Epithelial cell of proximal tubule (primary cell): ENCODE measurements around the gene KDSR. TPM values are rescaled to one million over a fixed set of nuclear protein-coding genes. Genes with fewer than 3 reads are reported as not detected.

Experiments used
- DNase-seq: peaks from one replicate; pipeline ENCODE4 v3.0.0-alpha.2; 2011; ENCODE audit warnings: low read depth
- H3K4me3 ChIP-seq: 2 replicates; pipeline ENCODE4 v1.5.1; 2011; ENCODE audit warnings: low read depth, mild to moderate bottlenecking, low read length
- total RNA-seq: library from RNA; depleted of rRNA; stranded (reverse); fragments of >200 nt; gene quantifications from 2 replicates; pipeline ENCODE4 v1.2.3, GENCODE V29; 2015
- TF ChIP-seq, protein P1 (sequence below): conservative IDR thresholded peaks from 2 replicates; pipeline ENCODE4 v1.5.1; 2012; ENCODE audit warnings: low read depth, mild to moderate bottlenecking, low read length

The KDSR gene
- total RNA-seq, 1 donor from 2014 or later: 25.4 TPM

DNA sequence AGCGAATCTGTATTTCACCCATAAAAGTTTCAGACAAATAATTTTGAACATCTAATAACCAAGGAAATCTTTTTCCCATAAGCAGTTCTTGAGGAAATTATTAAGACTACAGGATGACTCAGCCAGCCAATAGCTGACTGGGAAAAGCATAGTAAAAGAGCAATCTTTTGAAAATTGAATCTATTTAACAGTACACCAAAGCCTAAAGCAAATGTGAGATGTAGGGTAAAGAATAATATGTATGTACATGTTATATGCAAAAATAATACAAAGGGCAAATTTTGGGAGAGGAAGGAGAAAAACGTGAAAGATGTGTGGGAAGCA is 12.6 kb upstream of the KDSR start:
- no peak for DNase-seq
- H3K4me3 ChIP-seq: no peak overlapping the region
- TF ChIP-seq, protein P1, sequence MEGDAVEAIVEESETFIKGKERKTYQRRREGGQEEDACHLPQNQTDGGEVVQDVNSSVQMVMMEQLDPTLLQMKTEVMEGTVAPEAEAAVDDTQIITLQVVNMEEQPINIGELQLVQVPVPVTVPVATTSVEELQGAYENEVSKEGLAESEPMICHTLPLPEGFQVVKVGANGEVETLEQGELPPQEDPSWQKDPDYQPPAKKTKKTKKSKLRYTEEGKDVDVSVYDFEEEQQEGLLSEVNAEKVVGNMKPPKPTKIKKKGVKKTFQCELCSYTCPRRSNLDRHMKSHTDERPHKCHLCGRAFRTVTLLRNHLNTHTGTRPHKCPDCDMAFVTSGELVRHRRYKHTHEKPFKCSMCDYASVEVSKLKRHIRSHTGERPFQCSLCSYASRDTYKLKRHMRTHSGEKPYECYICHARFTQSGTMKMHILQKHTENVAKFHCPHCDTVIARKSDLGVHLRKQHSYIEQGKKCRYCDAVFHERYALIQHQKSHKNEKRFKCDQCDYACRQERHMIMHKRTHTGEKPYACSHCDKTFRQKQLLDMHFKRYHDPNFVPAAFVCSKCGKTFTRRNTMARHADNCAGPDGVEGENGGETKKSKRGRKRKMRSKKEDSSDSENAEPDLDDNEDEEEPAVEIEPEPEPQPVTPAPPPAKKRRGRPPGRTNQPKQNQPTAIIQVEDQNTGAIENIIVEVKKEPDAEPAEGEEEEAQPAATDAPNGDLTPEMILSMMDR: no peak

DNA sequence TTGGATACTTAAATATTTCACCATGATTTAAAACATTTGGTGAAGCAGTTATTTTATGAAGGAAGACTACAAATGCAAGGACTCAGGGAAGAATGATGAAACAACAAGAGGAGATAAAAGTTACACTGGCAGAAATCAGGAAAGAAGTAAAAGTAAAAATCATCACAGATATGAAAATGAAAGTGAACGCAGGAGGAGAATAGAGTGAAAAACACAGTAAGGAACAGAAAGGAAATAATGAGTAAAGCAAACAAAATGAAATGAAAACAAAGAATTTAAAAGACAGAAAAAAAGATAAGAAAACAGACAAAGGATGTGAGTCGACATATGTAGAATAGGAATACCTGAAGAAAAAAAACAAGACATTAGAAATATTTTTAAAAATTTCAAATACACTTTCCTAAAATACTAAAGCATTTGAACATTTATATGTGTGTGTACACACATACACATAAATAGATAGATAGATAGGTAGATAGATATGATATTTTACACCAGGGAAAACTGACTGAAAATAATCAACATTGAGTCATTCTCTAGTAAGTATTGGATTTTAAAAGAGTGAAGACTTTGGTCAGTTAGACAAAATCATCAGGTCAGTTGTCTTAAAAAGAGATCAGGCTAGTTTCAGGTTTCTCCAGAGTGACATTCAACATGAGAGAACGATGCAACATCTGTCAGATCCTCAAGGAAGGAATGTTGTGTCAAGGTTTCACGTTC is 12.1 kb upstream of the KDSR start:
- H3K4me3 ChIP-seq: no peak overlapping the region
- no peak for DNase-seq
- TF ChIP-seq, protein P1: no peak

DNA sequence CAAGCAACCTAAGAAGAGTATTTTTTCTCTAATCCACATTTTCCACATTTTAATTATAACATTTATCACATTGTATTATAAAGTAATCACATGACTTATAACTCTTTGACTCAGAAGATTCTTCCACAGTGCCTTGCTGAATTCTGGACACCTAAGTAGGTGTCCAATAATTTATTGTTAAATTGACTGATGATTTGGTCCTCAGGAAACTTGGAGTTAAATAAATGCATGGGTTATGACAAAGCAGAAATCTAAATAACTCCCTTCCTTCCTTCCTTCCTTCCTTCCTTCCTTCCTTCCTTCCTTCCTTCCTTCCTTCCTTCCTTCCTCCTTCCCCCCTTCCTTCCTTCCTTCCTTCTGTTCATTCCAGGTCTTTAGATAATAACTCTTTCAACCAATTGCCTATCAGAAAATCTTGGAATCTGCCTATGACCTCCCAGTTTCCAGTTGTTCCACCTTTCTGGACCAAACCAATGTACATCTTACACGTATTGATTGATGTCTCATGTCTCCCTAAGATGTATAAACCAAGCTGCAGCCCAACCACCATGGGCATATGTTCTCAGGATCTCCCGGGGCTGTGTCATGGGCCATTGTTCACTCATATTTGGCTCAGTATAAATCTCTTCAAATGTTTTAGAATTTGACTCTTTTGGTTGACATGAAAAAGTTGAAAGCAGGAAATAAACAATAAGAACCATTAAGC is 10.4 kb upstream of the KDSR start:
- TF ChIP-seq, protein P1: no peak
- H3K4me3 ChIP-seq: no peak overlapping the region
- DNase-seq: no peak

DNA sequence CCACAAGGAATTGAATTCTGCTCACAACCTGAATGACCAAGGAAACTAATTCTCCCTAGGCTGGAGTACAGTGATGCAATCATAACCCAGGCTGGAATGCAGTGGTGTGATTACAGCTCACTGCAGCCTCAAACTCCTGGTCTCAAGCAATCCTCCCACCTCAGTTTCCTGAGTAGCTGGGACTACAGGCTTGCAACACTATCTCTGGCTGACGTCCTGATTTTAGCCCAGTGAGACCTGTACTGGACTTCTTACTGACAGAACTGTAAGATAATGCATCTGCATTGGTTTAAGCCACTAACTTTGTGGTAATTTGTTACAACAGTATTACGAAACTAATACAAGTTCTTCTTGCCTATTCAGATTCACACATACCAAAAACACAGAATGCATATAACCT is 9.5 kb upstream of the KDSR start:
- TF ChIP-seq, protein P1: no peak
- no peak for DNase-seq
- no peak overlapping the region for H3K4me3 ChIP-seq

DNA sequence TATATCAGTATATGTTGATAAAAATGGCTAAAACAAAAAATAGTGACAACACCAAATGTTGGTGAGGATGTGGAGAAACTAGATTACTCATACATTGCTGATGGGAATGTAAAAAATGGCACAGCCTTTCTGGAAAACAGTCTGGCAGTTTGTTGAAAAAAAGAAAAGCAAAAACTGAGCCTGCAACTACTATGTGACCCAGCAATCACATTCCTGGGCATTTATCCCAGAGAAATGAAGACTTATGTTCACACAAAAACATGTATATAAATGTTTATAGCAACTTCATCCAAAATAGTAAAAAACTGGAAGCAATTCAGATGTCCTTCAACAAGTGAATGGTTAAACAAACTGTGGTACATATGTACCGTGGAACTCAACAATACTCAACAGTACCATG is 7.5 kb upstream of the KDSR start:
- H3K4me3 ChIP-seq: no peak overlapping the region
- DNase-seq: no peak
- TF ChIP-seq, protein P1: no peak

DNA sequence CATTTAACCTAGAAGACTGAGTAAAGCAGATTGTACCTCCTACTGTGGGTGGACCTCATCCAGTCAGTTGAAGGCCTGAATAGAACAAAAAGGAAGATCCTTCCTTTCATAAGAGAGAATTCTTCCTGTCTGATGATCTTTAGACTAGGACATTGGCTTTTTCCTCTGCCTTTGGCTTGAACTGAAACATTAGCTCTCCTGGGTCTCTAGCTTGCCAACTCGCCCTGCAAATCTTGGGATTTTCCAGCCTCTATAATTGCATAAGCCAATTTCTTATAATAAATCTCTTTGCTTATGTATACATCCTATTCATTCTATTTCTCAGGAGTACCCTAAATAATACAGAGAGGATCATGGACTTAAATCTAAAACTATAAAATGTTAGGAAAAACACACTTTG is 6.2 kb upstream of the KDSR start:
- H3K4me3 ChIP-seq: no peak overlapping the region
- no peak for DNase-seq
- TF ChIP-seq, protein P1: no peak

DNA sequence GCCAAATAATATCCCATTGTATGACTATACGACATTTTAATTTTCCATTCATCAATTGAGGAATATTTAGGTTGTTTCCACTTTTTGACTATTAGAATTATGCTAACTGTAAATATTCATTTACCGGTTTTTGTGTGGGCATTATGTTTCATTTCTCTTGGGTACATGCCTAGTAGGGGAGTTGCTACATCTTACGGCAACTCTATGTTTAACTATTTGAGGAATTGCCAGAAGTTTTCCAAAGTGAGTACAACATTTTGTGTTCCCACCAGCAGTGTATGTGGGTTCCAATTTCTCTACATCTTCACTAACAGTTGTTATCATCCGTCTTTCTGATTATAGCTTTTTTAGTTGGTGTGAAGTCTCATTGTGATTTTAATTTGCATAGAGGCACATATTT is 1.6 kb upstream of the KDSR start:
- TF ChIP-seq, protein P1: no peak
- no peak overlapping the region for H3K4me3 ChIP-seq
- DNase-seq: no peak
